Keratinocyte (primary cell): ENCODE data around the gene RNF19B. TPM values are rescaled to one million over a fixed set of nuclear protein-coding genes. Genes with fewer than 3 reads are reported as not detected.

Source experiments
- DNase-seq: peaks from one replicate; pipeline ENCODE4 v3.0.0-alpha.2; 2011; ENCODE audit warnings: low read depth, missing footprints, low spot score
- FAIRE-seq: peaks from 2 replicates; lab custom pipeline; 2011; peaks lifted over from hg19 to GRCh38; lab: Jason Lieb, UNC
- H2AFZ ChIP-seq: 2 replicates; pipeline ENCODE4 v1.6.0; 2012; ENCODE audit warnings: low read length, control low read depth, inconsistent platforms; ENCODE audit not compliant: control insufficient read depth
- H3K27ac ChIP-seq: 2 replicates; pipeline ENCODE4 v1.5.1; 2011; ENCODE audit warnings: low read length; ENCODE audit not compliant: control insufficient read depth, insufficient read depth
- H3K27me3 ChIP-seq: 3 replicates; pipeline ENCODE4 v1.6.0; 2011; ENCODE audit warnings: low read length; ENCODE audit not compliant: control insufficient read depth, insufficient read depth; ENCODE audit errors: extremely low read depth
- H3K36me3 ChIP-seq, 2 experiments: 2 replicates in 1 of 2; 3 replicates in 1 of 2; pipeline ENCODE4 v1.5.1; 2011; ENCODE audit warnings: low read length in 2 of 2, mild to moderate bottlenecking in 1 of 2; ENCODE audit not compliant: control insufficient read depth in 2 of 2, insufficient read depth in 2 of 2; ENCODE audit errors: extremely low read depth in 1 of 2
- H3K4me1 ChIP-seq: 3 replicates; pipeline ENCODE4 v1.5.1; 2011; ENCODE audit warnings: low read length; ENCODE audit not compliant: control insufficient read depth, insufficient read depth; ENCODE audit errors: extremely low read depth
- H3K4me2 ChIP-seq: 3 replicates; pipeline ENCODE4 v1.6.0; 2011; ENCODE audit warnings: low read depth, low read length; ENCODE audit not compliant: control insufficient read depth, insufficient read depth; ENCODE audit errors: extremely low read depth
- H3K4me3 ChIP-seq, 3 experiments: fragments of 200-600 bp in 1 of 3; sonication (generic) in 1 of 3; 2 replicates in 2 of 3; 3 replicates in 1 of 3; pipeline ENCODE4 v1.5.1; 2011 to 2016; ENCODE audit warnings: low read length in 3 of 3, mild to moderate bottlenecking in 3 of 3, control low read depth in 2 of 3, inconsistent platforms in 1 of 3, low read depth in 1 of 3, mixed read lengths in 1 of 3, mixed run types in 1 of 3, moderate library complexity in 1 of 3; ENCODE audit not compliant: control insufficient read depth in 2 of 3, insufficient read depth in 2 of 3; ENCODE audit errors: extremely low read depth in 1 of 3
- H3K79me2 ChIP-seq: 2 replicates; pipeline ENCODE4 v1.6.0; 2012; ENCODE audit warnings: low read length; ENCODE audit not compliant: control insufficient read depth, insufficient read depth
- H3K9ac ChIP-seq: 3 replicates; pipeline ENCODE4 v1.6.0; 2011; ENCODE audit warnings: low read length; ENCODE audit not compliant: control insufficient read depth, insufficient read depth; ENCODE audit errors: extremely low read depth
- H3K9me1 ChIP-seq: 3 replicates; pipeline ENCODE4 v1.6.0; 2011; ENCODE audit warnings: low read length; ENCODE audit not compliant: control insufficient read depth, insufficient read depth; ENCODE audit errors: extremely low read depth
- H3K9me3 ChIP-seq: 2 replicates; pipeline ENCODE4 v1.5.1; 2012; ENCODE audit warnings: low read depth, low read length; ENCODE audit not compliant: control insufficient read depth
- H4K20me1 ChIP-seq: 3 replicates; pipeline ENCODE4 v1.6.0; 2011; ENCODE audit warnings: low read length; ENCODE audit not compliant: control insufficient read depth, insufficient read depth; ENCODE audit errors: extremely low read depth
- CTCF ChIP-seq, 3 experiments: IDR thresholded peaks in 1 of 3; conservative IDR thresholded peaks in 1 of 3; optimal IDR thresholded peaks in 1 of 3; 2 replicates in 2 of 3; 3 replicates in 1 of 3; pipeline versions ENCODE3 to v1.5.1; 2011; ENCODE audit warnings: low read length in 3 of 3, mild to moderate bottlenecking in 3 of 3, moderate library complexity in 2 of 3, control low read depth in 1 of 3, inconsistent platforms in 1 of 3; ENCODE audit not compliant: insufficient read depth in 2 of 3; ENCODE audit errors: extremely low read depth in 1 of 3
- EZH2 ChIP-seq: IDR thresholded peaks from one replicate; pipeline ENCODE4 v1.6.1; 2012; ENCODE audit warnings: inconsistent platforms, mild to moderate bottlenecking, low read length, moderate library complexity
- dilution Hi-C: fragments of 300-500 bp; cut with MboI; formaldehyde crosslinking; loops from one replicate; pipeline ENCODE4 v1.7.0; 2020; ENCODE audit warnings: low sequenced_read_pairs; ENCODE audit not compliant: extremely low pct_ligation_motif_present
- polyA plus RNA-seq, 5 experiments: library from polyadenylated mRNA; depleted of rRNA in 3 of 5; stranded (reverse) in 3 of 5; stranded (forward) in 1 of 5; unstranded in 1 of 5; fragments of >200 nt; gene quantifications; 1 replicate in 1 of 5; 2 replicates in 3 of 5; 3 replicates in 1 of 5; pipeline versions ENCODE4 v1.2.1 to v1.2.3, GENCODE V29; 2011 to 2012; ENCODE audit warnings: missing spikeins in 2 of 5, low read depth in 1 of 5, low replicate concordance in 1 of 5

RNF19B gene
- polyA plus RNA-seq, 1 donor (not counting 4 experiments of a cell fraction or from before 2014, with no cell fraction given): 33.5 TPM

DNA sequence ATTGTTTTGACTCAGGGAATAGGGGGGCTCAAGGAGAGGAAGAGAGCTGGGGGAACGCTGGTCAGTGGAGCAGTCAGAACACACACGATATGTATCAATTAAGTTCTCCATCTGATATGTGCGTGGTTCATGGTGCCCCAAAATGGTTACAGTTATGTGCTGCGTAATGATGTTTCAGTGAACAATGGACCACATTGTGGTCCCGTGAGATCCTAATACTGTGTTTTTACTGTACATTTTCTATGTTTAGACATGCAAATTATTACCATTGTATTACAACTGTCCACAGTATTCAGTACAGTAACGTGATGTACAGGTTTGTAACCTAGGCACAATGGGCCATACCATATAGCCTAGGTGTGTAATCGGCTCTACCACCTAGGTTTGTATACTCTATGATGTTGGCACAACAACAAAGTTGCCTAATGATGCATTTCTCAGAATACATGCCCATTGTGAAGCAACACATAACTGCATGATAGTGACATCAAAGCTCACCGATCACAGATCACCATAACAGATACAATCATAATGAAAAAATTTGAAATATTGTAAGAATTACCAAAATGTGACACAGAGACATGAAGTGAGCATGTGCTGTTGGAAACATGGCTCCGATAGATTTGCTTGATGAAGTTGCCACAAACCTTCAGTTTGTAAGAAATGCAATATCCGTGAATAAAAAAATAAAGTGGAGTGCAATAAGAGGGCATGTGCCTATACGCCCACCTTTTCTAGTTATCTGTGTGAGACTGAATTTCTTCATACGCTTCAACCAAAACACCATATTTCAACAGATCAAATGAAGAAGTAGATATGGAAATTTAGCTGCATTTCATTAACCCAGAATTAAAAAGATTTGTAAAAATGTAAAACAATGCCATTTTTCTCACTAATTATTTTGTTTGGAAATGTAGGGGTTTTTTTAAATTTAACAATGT, 48.6 kb downstream of the RNF19B start:
- no peak overlapping the region for H3K4me3 ChIP-seq
- dilution Hi-C loops: no loop called here
- H3K4me2 ChIP-seq: no peak overlapping the region
- H3K9me1 ChIP-seq: no peaks in the 10 kb centered on the region
- H3K27ac ChIP-seq: no peak overlapping the region
- H3K27me3 ChIP-seq: no peaks in the 10 kb centered on the region
- FAIRE-seq (no peak), DNase-seq (no peak)
- H4K20me1 ChIP-seq: no peaks in the 10 kb centered on the region
- TF ChIP-seq EZH2: no peak
- TF ChIP-seq CTCF (optimal IDR thresholded peaks at IDR 0.05 in 1 of 3, IDR thresholded peaks at IDR 0.05 in 1 of 3, conservative IDR thresholded peaks at IDR 0.05 in 1 of 3; ENCODE audit: extremely low read depth in 1 of 3, insufficient read depth in 2 of 3, low read length in 3 of 3): no peak
- H3K4me1 ChIP-seq: no peaks in the 10 kb centered on the region
- no peak overlapping the region for H3K9ac ChIP-seq
- no peaks in the 10 kb centered on the region for H3K36me3 ChIP-seq
- no peaks in the 10 kb centered on the region for H3K79me2 ChIP-seq
- H3K9me3 ChIP-seq: no peaks in the 10 kb centered on the region
- H2AFZ ChIP-seq: no peak overlapping the region

DNA sequence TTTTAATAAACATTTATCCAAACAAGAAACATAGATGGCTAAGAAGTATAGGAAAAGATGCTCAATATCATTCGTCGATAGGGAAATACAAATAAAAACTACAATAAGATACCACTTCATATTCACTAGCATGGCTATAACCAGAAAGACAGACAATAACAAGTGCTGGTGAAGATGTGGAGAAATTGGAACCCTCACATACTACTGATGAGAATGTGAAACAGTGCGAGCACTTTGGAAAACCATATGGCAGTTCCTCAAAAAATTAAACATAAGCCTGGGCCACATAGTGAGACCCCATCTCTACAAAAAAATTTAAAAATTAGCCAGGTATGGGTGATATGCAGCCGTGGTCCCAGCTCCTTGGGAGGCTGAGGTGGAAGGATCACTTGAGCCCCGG, 54.3 kb downstream of the RNF19B start:
- dilution Hi-C loops: no loop called here
- Histone ChIP-seq H3K36me3 (no peaks in the 10 kb centered on the region), H3K9me1 (peaks cover 2% of the 10 kb centered on the region), H3K27me3 (no peaks in the 10 kb centered on the region), H3K4me1 (no peaks in the 10 kb centered on the region), H3K4me3 (no peak overlapping the region), H3K4me2 (no peak overlapping the region), H3K9ac (no peak overlapping the region), H2AFZ (no peak overlapping the region), H3K9me3 (no peaks in the 10 kb centered on the region), H3K27ac (no peak overlapping the region), H3K79me2 (no peaks in the 10 kb centered on the region), H4K20me1 (no peaks in the 10 kb centered on the region)
- FAIRE-seq: no peak
- DNase-seq: no peak
- no peak for TF ChIP-seq CTCF (optimal IDR thresholded peaks at IDR 0.05 in 1 of 3, IDR thresholded peaks at IDR 0.05 in 1 of 3, conservative IDR thresholded peaks at IDR 0.05 in 1 of 3; ENCODE audit: extremely low read depth in 1 of 3, insufficient read depth in 2 of 3, low read length in 3 of 3)
- TF ChIP-seq EZH2: no peak
